NCI-H187 (cell line): ENCODE data around the gene ZBTB46.
"Not testable (repeated sequence)": the region's sequence is repeated elsewhere in the genome, so short reads cannot be mapped to it uniquely, and the experiment has no call there.

Source experiments
- DNase-seq, 2 experiments: peaks; one replicate each; lab custom pipeline; 2025; lab: John Stamatoyannopoulos, UW

The ZBTB46 gene

GRCh38 chr20:63787302-63787701, 43.8 kb downstream of the ZBTB46 start:
- no peak for DNase-seq

DNA sequence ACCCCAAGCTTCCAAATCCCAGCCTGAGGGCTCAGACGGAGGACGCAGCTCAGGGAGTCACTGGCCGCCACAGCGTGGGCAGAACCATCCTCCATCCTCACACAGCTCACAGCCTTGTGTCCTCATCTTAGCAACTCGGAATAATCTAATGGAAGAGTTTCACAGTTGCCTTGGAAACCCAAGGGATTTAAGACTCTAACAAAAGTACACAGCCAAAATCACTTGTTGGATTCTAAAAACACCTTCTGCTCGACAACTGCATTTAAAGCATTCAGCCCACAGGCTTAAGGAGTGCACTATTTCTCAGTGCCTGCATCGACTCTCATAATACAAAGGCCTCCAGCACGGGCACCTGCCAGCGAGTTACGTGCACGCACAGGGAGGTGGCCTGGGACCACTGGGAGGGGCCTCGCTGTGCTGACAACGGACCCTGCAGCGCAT, 45.4 kb downstream of the ZBTB46 start:
- DNase-seq: no peak

DNA sequence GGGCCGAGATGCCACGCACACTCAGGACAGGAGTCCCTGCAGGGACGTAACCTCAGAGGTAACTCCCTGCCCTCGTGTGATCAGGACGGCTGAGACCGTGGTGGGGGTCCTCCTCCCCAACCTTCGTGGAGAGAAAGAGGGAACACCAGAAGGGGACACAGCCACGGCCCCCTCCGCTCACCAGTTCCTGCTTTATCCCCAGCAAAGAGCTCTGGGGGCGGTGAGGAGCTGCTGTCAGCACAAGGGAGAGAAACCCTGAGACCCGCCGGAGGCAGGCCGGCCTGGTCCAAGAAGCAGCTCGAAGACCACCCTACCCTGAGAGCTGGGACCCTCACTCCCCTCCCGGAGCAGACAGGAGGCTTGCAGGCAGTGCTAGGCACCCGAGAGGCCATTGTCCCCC, 47.1 kb downstream of the ZBTB46 start:
- DNase-seq: no peak

- no peak for DNase-seq
Measured at GRCh38 chr20:63782521-63782971, 48.5 kb downstream of the ZBTB46 start.

- no peak for DNase-seq
Measured at GRCh38 chr20:63782051-63782471, 49.0 kb downstream of the ZBTB46 start.

DNA sequence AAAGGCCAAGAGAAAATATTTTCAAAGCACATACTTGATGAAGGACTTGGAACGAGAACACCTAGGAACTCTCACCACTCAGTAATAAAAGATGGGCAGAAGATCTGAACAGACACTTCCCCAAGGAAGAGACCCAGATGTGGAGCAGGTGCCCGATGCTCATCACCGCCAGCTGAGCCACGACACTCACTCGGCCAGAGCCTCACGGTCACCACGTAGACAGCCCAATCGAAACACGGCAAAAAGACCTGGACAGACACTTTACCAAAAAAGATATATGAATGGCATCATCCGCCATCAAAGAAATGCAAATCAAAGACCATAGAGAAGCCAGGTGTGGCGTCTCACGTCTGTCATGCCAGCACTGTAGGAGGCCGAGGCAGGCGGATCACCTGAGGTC, 49.9 kb downstream of the ZBTB46 start:
- DNase-seq: no peak

DNA sequence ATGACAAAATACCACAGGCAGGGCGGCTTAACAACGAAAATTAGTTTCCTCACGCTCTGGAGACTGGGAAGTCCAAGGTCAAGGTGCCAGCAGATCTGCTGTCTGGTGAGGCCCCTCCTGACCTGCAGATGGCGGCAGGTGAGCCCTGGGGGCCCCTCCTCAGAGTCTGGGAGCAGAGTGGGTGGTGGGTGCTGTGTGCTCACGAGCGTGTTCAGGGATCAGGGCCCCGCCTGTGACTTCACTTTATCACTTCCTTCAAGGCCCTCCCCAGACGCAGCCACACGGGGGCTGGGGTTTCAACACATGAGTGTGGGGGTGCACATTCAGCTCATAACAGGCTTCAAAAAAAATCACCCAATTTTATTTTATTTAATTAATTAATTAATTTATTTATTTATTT, 52.2 kb downstream of the ZBTB46 start:
- no peak for DNase-seq

GRCh38 chr20:63778034-63778752, 52.9 kb downstream of the ZBTB46 start:
- DNase-seq: no peak

- DNase-seq: no peak
Measured at GRCh38 chr20:63777614-63778013, 53.5 kb downstream of the ZBTB46 start.

GRCh38 chr20:63776875-63777274, 54.2 kb downstream of the ZBTB46 start:
- DNase-seq: not testable (repeated sequence)

- DNase-seq: no peak
Measured at GRCh38 chr20:63775096-63775978, 55.7 kb downstream of the ZBTB46 start.

DNA sequence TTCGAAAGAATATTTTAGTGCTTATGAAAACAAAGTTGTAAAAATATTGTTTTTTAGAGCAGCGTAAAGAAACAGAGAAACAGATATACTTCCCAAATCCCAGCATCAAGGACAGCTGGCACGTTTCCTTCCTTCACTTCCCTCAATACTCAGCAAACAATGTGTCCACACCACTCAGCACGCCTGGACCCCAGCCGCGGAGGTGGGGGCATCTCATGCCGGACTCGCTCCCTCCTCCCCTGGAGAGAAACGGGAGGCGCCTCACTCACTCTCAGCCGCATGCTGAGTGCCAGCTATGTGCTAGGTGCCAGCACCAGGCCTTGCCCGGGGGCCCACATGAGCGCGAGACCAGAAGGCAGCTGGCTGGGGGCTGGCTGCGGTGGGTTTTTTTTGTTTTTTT, 56.8 kb downstream of the ZBTB46 start:
- DNase-seq: no peak

GRCh38 chr20:63773571-63774241, 57.4 kb downstream of the ZBTB46 start:
- DNase-seq: no peak

- DNase-seq: no peak
Measured at GRCh38 chr20:63772781-63773518, 58.1 kb downstream of the ZBTB46 start.

DNA sequence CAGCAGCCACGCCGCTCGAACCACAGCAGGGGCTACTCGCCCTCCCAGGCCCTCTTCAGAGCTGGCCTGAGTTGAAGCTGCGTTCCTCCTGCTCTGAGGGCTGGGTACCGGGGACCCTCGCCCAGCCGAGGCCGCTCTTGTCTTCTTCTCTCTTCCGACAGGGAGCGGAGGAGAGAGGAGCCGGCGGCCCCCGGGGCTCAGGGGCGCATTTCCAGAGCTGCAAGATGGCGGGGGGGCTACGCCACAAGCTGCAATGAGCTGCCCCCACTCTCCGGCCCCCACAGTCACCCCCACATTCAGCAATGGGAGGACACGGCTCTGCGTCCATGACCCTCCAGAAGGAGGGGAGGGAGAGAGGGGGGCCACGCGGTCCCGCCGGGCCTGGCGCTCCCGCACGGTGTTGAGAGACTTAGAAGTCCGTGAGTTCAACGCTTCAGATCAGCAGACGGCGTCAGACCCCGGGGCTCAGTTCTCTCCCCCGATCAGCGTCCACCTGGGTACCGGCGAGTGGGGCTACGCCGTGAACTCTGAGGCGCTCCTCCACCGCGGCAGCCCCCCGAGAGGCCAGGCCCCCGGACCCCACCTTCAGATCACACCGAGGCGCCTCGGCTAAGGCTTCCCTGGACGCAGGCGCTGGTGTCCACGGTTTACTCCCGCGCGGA, 59.9 kb downstream of the ZBTB46 start:
- no peak for DNase-seq

DNA sequence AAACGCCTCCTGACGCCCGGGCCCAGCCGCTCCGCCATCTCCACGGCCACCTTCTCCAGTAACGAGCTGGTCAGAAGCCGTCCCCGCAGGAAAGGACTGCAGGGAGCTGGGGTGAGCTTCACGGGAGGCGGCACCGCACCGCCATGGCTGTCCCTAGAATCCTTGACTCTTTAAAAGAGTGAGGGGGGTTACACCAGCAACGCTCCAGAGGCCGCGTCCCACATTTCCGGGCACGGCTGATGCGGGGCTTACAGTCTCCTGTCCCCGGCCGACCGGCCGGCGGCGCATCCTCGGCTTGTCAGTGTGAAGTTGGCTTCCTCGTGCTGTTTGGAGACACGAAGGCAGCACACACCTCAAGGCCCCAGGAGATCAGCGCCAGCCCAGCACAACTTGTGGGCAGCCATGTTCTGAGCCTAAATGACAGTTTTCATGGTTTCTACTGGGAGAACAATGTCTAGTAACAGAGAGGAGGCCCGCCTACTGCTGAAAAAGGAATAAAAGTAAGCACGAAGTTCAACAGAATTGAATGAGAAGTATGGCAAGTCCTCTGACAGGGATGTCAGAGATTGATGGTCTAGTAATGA, 61.1 kb downstream of the ZBTB46 start:
- no peak for DNase-seq

- no peak for DNase-seq
Measured at GRCh38 chr20:63768591-63769515, 62.2 kb downstream of the ZBTB46 start.

DNA sequence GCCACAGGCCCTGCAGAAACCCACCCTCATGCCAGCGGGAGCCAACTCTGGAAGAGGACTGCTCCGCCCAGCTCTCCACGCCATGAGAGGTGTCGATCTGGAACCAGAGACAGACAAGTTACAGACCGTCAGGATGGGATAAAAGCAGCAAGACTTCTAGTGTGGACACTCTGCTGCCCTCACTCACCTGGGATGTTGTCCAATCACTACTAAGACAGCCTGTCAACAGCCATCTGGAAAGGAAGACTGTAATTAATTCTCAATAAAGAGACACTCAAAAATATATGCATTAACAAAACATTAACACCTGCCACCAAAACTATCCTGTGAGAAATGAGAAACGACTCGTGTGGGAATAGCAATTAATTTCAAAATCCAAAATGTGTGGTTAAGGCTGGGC, 63.2 kb downstream of the ZBTB46 start:
- DNase-seq: no peak

- DNase-seq: no peak
Measured at GRCh38 chr20:63767456-63767855, 63.6 kb downstream of the ZBTB46 start.
